Kidney (tissue), 14 donors: ENCODE results near the gene DPM3. TPM values are rescaled to one million over a fixed set of nuclear protein-coding genes. Genes with fewer than 3 reads are reported as not detected.

Experiments
- DNase-seq, 5 donors: peaks; one replicate each; pipeline ENCODE4 v3.0.0-alpha.2; 2013 to 2020
- FAIRE-seq: peaks from 2 replicates; lab custom pipeline; 2012; peaks lifted over from hg19 to GRCh38; lab: Jason Lieb, UNC
- H3K27ac ChIP-seq, 2 donors: one replicate each; pipeline ENCODE4 v1.7.0; 2013; ENCODE audit warnings: low read depth in 2 of 2, low read length in 2 of 2, inconsistent platforms in 1 of 2
- H3K27me3 ChIP-seq: one replicate; pipeline ENCODE4 v1.7.1; 2013; ENCODE audit warnings: low read length, inconsistent platforms; ENCODE audit not compliant: control insufficient read depth, insufficient read depth
- H3K36me3 ChIP-seq, 3 donors: one replicate each; pipeline versions ENCODE4 v1.7.0 to v1.7.1; 2013; ENCODE audit warnings: low read length in 3 of 3, control low read depth in 1 of 3, inconsistent platforms in 1 of 3; ENCODE audit not compliant: insufficient read depth in 3 of 3, control insufficient read depth in 2 of 3
- H3K4me1 ChIP-seq, 3 donors: one replicate each; pipeline versions ENCODE4 v1.7.0 to v1.7.1; 2013; ENCODE audit warnings: low read length in 3 of 3, inconsistent platforms in 1 of 3, low read depth in 1 of 3; ENCODE audit not compliant: control insufficient read depth in 2 of 3, insufficient read depth in 2 of 3
- H3K4me3 ChIP-seq, 3 donors: one replicate each; pipeline versions ENCODE4 v1.7.0 to v1.8.1; 2013; ENCODE audit warnings: low read length in 3 of 3, control low read depth in 1 of 3, inconsistent platforms in 1 of 3
- H3K9ac ChIP-seq, 3 donors: one replicate each; pipeline versions ENCODE4 v1.7.0 to v1.7.1; 2013; ENCODE audit warnings: low read length in 3 of 3, control low read depth in 1 of 3, inconsistent platforms in 1 of 3
- H3K9me3 ChIP-seq, 3 donors: one replicate each; pipeline versions ENCODE4 v1.7.0 to v1.7.1; 2013; ENCODE audit warnings: low read length in 3 of 3, control low read depth in 1 of 3, inconsistent platforms in 1 of 3; ENCODE audit not compliant: control insufficient read depth in 2 of 3, insufficient read depth in 1 of 3
- intact Hi-C: fragments of 100-400 bp; cut with DNase I; formaldehyde crosslinking; loops from one replicate; pipeline ENCODE4 v1.11.1; 2022
- polyA plus RNA-seq: library from polyadenylated mRNA; stranded (reverse); fragments of 350-450 nt; fragmentation: Illumina TruSeq; extraction: RNeasy Lipid Tissue Mini Kit (QIAGEN cat#74804); gene quantifications from one replicate; pipeline ENCODE4 v1.2.3, GENCODE V29; 2014; ENCODE audit warnings: low read depth, low replicate concordance; ENCODE audit not compliant: insufficient read depth
- total RNA-seq: library from RNA; stranded (reverse); fragmentation: NEBNext Ultra II Directional; extraction: Animal tissue kit (Norgen Biotek cat#: 25700); gene quantifications from one replicate; pipeline ENCODE4 v1.2.1, GENCODE V29; 2021
- TF ChIP-seq, protein P1 (sequence below): IDR thresholded peaks from 3 replicates; pipeline ENCODE4 v1.5.1; 2012; ENCODE audit warnings: mild to moderate bottlenecking, moderate library complexity, borderline replicate concordance; ENCODE audit not compliant: insufficient read depth; ENCODE audit errors: extremely low read depth
- donor health status: control.
- donor health status: control.
- donor health status: control.
- donor health status: control.
- donor health status: control.
- donor health status: DM: yes; HTN: yes; CAD: no.
- donor health status: Normal renal cell carcinoma (clear cell type).

DPM3 gene
- total and polyA plus RNA-seq, 2 donors from 2014 or later: 84.4 to 237 TPM

DNA sequence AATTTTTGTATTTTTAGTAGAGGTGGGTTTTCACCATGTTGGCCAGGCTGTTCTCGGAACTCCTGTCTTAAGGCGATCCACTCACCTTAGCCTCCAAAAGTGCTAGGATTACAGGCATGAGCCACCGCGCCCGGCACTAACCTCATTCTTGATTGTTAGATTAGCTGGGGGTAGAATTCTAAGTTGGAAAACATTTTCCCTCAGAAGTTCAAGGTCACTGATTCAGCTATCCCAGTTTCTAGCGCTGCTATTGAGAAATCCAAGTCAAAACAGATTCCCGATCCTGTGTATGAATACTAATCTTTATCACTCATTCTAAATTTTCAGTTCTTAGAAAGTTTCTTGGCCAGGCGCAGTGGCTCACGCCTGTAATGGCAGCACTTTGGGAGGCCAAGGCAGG, 37.0 kb downstream of the DPM3 start:
- TF ChIP-seq, protein P1, sequence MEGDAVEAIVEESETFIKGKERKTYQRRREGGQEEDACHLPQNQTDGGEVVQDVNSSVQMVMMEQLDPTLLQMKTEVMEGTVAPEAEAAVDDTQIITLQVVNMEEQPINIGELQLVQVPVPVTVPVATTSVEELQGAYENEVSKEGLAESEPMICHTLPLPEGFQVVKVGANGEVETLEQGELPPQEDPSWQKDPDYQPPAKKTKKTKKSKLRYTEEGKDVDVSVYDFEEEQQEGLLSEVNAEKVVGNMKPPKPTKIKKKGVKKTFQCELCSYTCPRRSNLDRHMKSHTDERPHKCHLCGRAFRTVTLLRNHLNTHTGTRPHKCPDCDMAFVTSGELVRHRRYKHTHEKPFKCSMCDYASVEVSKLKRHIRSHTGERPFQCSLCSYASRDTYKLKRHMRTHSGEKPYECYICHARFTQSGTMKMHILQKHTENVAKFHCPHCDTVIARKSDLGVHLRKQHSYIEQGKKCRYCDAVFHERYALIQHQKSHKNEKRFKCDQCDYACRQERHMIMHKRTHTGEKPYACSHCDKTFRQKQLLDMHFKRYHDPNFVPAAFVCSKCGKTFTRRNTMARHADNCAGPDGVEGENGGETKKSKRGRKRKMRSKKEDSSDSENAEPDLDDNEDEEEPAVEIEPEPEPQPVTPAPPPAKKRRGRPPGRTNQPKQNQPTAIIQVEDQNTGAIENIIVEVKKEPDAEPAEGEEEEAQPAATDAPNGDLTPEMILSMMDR: no peak
- no peak for FAIRE-seq
- peaks cover 0 to 7% (median 0%) of the 10 kb centered on the region in 3 donors for H3K4me1 ChIP-seq
- no peak for DNase-seq
- no peak overlapping the region for H3K27ac ChIP-seq
- no peaks in the 10 kb centered on the region for H3K27me3 ChIP-seq
- intact Hi-C loops: no loop called here
- H3K36me3 ChIP-seq: no peaks in the 10 kb centered on the region
- H3K9ac ChIP-seq: no peak overlapping the region
- H3K4me3 ChIP-seq: no peak overlapping the region
- no peaks in the 10 kb centered on the region for H3K9me3 ChIP-seq

DNA sequence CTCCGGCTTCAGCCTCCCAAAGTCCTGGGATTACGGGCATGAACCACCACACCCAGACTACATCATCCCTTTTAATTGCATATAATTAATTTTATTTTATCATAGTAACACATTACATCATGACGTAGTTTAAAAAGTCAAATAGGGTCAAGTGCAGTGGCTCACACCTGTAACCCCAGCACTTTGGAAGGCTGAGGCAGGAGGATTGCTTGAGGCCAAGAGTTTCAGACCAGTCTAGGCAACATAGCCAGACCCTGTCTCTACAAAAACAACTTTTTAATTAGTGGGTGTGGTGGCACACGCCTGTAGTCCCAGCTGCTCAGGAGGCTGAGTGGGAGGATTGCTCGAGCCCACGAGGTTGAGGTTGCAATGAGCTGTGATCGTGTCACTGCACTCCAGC, 41.0 kb downstream of the DPM3 start:
- no peak for FAIRE-seq
- TF ChIP-seq, protein P1: no peak
- intact Hi-C loops: no loop called here

DNA sequence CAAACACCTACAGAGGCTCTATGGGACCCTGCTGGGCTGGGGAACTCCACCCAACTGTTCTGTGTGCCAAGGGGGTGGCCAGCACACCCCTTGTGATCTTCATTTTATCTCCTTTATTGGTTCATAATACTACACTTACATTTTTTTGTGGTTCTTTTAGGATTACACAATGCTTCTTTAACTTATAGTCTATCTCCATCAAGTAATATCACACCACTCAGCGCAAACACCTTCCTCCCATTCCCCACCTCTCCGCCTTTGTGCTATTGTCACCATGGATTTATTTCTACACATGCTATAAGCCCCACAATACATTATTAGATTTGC, 45.7 kb downstream of the DPM3 start:
- TF ChIP-seq, protein P1: no peak
- FAIRE-seq: no peak
- H3K9me3 ChIP-seq: no peaks in the 10 kb centered on the region

More for the DNA sequence above, 41.0 kb downstream of the DPM3 start:
- no peak for DNase-seq
- Histone ChIP-seq H3K27ac (no peak overlapping the region), H3K27me3 (no peaks in the 10 kb centered on the region), H3K4me3 (no peak overlapping the region), H3K36me3 (no peaks in the 10 kb centered on the region), H3K9ac (no peak overlapping the region), H3K9me3 (no peaks in the 10 kb centered on the region), H3K4me1 (no peaks in the 10 kb centered on the region)

More for the DNA sequence above, 45.7 kb downstream of the DPM3 start:
- H3K4me1 ChIP-seq: peaks cover 0 to 4% (median 0%) of the 10 kb centered on the region in 3 donors
- H3K27me3 ChIP-seq: no peaks in the 10 kb centered on the region
- H3K36me3 ChIP-seq: no peaks in the 10 kb centered on the region
- intact Hi-C loops: loop anchor here (5.0 kb wide), 1 partner anchor 73 kb away; no protein-coding TSS in a partner anchor
- H3K27ac ChIP-seq: no peak overlapping the region
- no peak overlapping the region for H3K4me3 ChIP-seq
- no peak overlapping the region for H3K9ac ChIP-seq
- DNase-seq: peak in 1 of 5 donors; percentile 1
